ENCODE data around the gene UHRF2.

DNA sequence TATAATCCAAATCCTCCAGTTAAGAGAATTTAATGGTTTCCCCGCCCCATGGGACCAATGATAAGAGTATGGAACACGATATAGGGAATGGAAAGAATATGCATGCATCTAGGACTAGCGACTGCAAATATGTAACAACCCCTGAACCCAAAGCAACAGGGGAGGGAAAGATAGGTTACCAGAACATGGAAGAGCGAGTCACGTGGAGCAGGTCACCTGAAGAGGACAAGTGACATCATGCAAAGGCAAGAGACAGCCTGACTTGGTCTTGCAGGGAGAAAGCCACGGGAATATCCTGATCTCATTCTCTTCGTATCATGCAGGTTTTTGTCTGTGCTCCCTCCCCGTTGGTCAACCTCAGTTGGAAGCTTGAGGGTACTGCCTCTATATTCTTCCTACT is 4.7 kb upstream of the UHRF2 start:
- TF ChIP-seq POLR2A (IDR thresholded peaks at IDR 0.05; ENCODE audit: low read depth, low read length): no peak
- no peak for TF ChIP-seq SPI1 (IDR thresholded peaks at IDR 0.05; ENCODE audit: low read depth, low read length)
- TF ChIP-seq POLR2AphosphoS5 (IDR thresholded peaks at IDR 0.05; ENCODE audit: low read depth, low read length): no peak
- TF ChIP-seq TAF1 (IDR thresholded peaks at IDR 0.05; ENCODE audit: low read depth, low read length): no peak
- TF ChIP-seq PAX5 (IDR thresholded peaks at IDR 0.05; ENCODE audit: insufficient read depth, low read length, severe bottlenecking): no peak
